Fibroblast of villous mesenchyme (primary cell): ENCODE results near the gene MAPK8. TPM values are rescaled to one million over a fixed set of nuclear protein-coding genes. Genes with fewer than 3 reads are reported as not detected.

Experiments used
- DNase-seq: peaks from one replicate; pipeline ENCODE4 v3.0.0-alpha.2; 2010; ENCODE audit warnings: low read depth
- H3K4me3 ChIP-seq: 2 replicates; pipeline ENCODE4 v1.5.1; 2011; ENCODE audit warnings: low read depth, mild to moderate bottlenecking, low read length
- CTCF ChIP-seq: IDR thresholded peaks from 2 replicates; pipeline ENCODE4 v1.5.1; 2012; ENCODE audit warnings: low read depth, mild to moderate bottlenecking, low read length; ENCODE audit not compliant: insufficient read depth
- total RNA-seq: library from RNA; depleted of rRNA; stranded (reverse); fragments of >200 nt; gene quantifications from 2 replicates; pipeline ENCODE4 v1.2.3, GENCODE V29; 2012

The MAPK8 gene
- total RNA-seq, 1 donor: 111 TPM

DNA sequence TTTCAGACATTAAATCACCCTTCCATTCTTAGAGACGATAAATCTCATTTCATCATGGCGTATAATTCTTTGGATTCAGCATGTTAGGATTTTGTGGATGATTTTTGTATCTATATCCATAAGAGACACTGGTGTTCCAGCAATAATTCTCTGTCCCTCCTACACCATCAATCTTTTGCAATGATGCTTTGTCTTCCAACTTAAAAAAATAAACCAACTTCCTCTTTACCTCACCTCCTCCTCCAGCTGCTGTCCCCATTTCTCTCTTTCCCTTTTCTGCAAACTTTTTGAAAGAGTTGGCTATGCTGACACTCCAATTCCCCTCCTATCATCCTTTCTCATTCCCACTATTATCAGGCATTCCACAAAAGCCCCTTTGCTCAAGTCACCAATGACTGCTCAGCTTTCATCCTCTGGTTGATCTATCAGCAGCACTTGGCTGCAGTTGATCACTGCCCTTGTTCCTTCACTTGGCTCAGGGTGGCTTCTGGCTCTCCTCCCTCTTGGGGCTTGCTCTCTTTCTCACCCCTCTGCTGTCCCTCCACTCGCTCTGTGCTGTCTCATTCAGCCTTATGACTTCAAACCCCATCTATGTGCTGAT is 168.4 kb downstream of the MAPK8 start:
- no peak for DNase-seq
- H3K4me3 ChIP-seq: no peak overlapping the region
- no peak for TF ChIP-seq CTCF

- H3K4me3 ChIP-seq: no peak overlapping the region
- TF ChIP-seq CTCF: no peak
- DNase-seq: no peak
Measured at GRCh38 chr10:48475943-48476278, 169.4 kb downstream of the MAPK8 start.

- no peak for DNase-seq
- no peak for TF ChIP-seq CTCF
- H3K4me3 ChIP-seq: no peak overlapping the region
Measured at GRCh38 chr10:48476279-48476982, 170.0 kb downstream of the MAPK8 start.

DNA sequence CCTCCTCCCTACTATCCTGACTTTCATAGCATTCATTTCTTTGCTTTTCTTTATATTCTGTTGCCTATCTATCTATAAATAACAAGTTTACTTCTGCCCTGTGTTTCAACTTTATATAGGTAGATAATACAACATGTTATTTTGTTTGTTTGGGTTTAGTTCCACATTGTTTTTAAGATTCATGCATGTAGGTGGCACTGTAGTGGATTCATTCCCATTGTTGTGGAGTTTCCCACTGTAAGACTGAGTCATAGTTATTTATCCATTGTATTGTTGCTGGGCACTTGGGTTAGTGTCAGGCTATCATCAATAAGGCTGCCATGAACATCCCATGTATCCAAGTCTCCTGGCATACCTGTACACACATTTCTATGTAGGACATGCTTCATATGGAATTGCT is 170.7 kb downstream of the MAPK8 start:
- DNase-seq: no peak
- no peak overlapping the region for H3K4me3 ChIP-seq
- TF ChIP-seq CTCF: no peak

- H3K4me3 ChIP-seq: no peak overlapping the region
- TF ChIP-seq CTCF: no peak
- no peak for DNase-seq
Measured at GRCh38 chr10:48477616-48478015, 171.1 kb downstream of the MAPK8 start.

DNA sequence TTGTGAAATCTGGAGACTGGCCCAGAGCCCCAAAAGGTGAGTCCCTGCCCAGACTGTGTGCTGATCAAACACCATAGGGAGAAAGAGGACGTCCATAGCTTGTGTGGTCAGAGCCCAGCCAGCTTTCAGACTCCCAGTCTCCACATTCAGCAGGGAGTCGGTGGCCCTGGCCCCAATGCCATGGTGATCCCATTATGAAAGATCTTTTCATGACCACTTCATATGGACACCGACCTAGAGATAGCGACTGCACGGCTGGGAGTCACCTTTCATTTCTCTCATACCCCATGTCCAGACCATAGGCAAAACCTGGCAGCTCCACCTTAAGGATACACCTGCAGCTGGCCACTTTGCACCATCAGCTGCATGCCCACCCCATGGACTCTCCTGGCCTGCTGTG is 172.0 kb downstream of the MAPK8 start:
- H3K4me3 ChIP-seq: no peak overlapping the region
- TF ChIP-seq CTCF: no peak
- DNase-seq: no peak
